ENCODE results near the gene PHC3. TPM values are rescaled to one million over a fixed set of nuclear protein-coding genes. Genes with fewer than 3 reads are reported as not detected.
"Not testable (repeated sequence)": the region's sequence is repeated elsewhere in the genome, so short reads cannot be mapped to it uniquely, and the experiment has no call there.

The PHC3 gene
- total RNA-seq, 1 donor from 2014 or later = 32.9 TPM

DNA sequence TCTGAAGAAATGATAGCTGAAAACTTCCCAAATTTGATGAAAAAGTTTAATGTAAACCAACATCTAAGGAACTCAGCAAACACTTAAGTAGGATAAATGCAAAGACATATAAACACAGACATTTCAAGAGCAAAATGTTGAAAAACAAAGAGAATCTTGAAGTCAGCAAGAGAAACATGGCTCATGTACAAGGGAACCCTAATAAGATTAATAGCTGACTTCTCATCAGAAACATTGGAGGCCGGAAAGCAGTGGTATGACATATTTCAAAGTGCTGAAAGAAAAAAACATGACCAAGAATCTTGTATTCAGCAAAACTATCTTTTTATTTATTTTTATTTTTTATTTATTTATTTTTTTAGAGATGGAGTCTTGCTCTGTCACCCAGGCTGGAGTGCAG lies 30.1 kb upstream of the PHC3 start:
- Histone ChIP-seq H3K4me3 (ENCODE audit: low read length in 3 of 3) (no peak overlapping the region), H3K4me1 (ENCODE audit: control insufficient read depth in 3 of 3, insufficient read depth in 3 of 3, low read length in 3 of 3) (no peaks in the 10 kb centered on the region), H3K36me3 (ENCODE audit: control insufficient read depth in 3 of 3, insufficient read depth in 3 of 3, low read length in 3 of 3) (no peaks in the 10 kb centered on the region), H3K9me3 (ENCODE audit: control insufficient read depth in 3 of 3, low read length in 3 of 3) (no peaks in the 10 kb centered on the region), H3K27me3 (ENCODE audit: control insufficient read depth in 3 of 3, insufficient read depth in 3 of 3, low read length in 3 of 3) (no peaks in the 10 kb centered on the region), H3K9ac (ENCODE audit: low read depth in 1 of 3, low read length in 3 of 3) (no peak overlapping the region), H3K27ac (ENCODE audit: low read depth, low read length) (no peak overlapping the region)

DNA sequence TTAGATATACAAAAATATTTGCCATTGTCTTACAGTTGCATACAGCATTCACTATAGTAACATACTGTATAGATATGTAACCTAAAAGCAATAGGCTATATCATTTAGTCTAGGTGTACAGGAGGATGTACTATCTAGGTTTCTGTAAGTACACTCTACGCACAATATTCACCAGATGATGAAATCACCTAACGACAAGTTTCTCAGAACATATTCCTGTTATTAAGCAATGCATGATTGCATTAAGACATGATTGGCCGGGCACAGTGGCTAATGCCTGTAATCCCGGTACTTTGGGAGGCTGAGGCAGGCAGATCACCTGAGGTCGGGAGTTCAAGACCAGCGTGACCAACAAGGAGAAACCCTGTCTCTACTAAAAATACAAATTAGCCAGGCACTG lies 26.2 kb upstream of the PHC3 start:
- Histone ChIP-seq H3K9ac (ENCODE audit: low read depth in 1 of 3, low read length in 3 of 3) (no peak overlapping the region), H3K4me3 (ENCODE audit: low read length in 3 of 3) (no peak overlapping the region), H3K36me3 (ENCODE audit: control insufficient read depth in 3 of 3, insufficient read depth in 3 of 3, low read length in 3 of 3) (no peaks in the 10 kb centered on the region), H3K27ac (ENCODE audit: low read depth, low read length) (no peak overlapping the region), H3K27me3 (ENCODE audit: control insufficient read depth in 3 of 3, insufficient read depth in 3 of 3, low read length in 3 of 3) (no peaks in the 10 kb centered on the region), H3K9me3 (ENCODE audit: control insufficient read depth in 3 of 3, low read length in 3 of 3) (no peaks in the 10 kb centered on the region), H3K4me1 (ENCODE audit: control insufficient read depth in 3 of 3, insufficient read depth in 3 of 3, low read length in 3 of 3) (peaks cover 0 to 2% (median 0%) of the 10 kb centered on the region in 3 donors)

DNA sequence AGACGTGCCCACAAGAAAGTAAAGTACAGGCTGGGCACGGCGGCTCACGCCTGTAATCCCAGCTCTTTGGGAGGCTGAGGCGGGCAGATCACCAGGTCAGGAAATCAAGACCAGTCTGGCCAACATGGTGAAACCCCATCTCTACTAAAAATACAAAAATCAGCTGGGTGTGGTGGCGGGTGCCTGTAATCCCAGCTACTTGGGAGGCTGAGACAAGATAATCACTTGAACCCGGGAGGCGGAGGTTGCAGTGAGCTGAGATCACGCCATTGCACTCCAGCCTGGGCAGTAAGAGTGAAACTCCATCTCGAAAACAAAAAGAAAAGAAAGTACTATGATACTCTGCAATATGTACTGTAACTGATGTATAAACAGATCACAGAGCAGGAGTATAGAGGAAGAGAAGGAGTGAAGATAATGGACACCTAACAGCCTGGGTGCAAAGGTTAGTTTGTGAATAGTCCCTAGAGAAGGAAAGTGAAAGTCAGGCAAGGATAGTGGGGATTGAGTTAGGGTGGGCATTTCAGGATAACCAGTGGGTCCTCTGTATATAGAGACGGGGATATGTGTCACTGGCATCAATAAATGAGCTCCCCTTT lies 24.7 kb upstream of the PHC3 start:
- not testable (repeated sequence) for H3K4me3 ChIP-seq (ENCODE audit: low read length in 3 of 3)

DNA sequence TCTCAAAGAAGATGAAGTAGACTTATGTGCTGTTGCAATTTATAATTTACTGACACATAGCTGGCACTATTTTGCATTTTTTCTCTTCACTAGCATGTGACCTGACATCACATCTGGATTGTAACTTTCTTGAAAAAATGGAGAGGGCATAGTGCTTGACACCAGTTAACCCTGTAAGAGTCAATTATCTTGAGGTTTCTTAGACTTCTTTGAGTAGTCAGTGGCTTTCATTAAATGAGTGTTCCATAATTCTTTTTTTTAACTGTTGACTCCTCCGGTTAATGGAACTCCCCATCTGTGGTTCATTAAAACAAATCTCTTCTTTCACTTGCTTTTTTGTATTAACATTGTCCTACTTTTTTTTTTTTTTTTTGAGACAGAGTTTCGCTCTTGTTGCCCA lies 23.8 kb upstream of the PHC3 start:
- H3K4me1 ChIP-seq (ENCODE audit: control insufficient read depth in 3 of 3, insufficient read depth in 3 of 3, low read length in 3 of 3) = peaks cover 0 to 2% (median 0%) of the 10 kb centered on the region in 3 donors
- H3K9ac ChIP-seq (ENCODE audit: low read depth in 1 of 3, low read length in 3 of 3) = no peak overlapping the region
- no peaks in the 10 kb centered on the region for H3K27me3 ChIP-seq (ENCODE audit: control insufficient read depth in 3 of 3, insufficient read depth in 3 of 3, low read length in 3 of 3)
- H3K27ac ChIP-seq (ENCODE audit: low read depth, low read length) = no peak overlapping the region
- H3K9me3 ChIP-seq (ENCODE audit: control insufficient read depth in 3 of 3, low read length in 3 of 3) = no peaks in the 10 kb centered on the region
- no peaks in the 10 kb centered on the region for H3K36me3 ChIP-seq (ENCODE audit: control insufficient read depth in 3 of 3, insufficient read depth in 3 of 3, low read length in 3 of 3)
- no peak overlapping the region for H3K4me3 ChIP-seq (ENCODE audit: low read length in 3 of 3)

More for the DNA sequence above, 24.7 kb upstream of the PHC3 start:
- not testable (repeated sequence) for H3K27ac ChIP-seq (ENCODE audit: low read depth, low read length); H3K27me3 ChIP-seq (ENCODE audit: control insufficient read depth in 3 of 3, insufficient read depth in 3 of 3, low read length in 3 of 3); H3K9ac ChIP-seq (ENCODE audit: low read depth in 1 of 3, low read length in 3 of 3); H3K9me3 ChIP-seq (ENCODE audit: control insufficient read depth in 3 of 3, low read length in 3 of 3); H3K36me3 ChIP-seq (ENCODE audit: control insufficient read depth in 3 of 3, insufficient read depth in 3 of 3, low read length in 3 of 3); H3K4me1 ChIP-seq (ENCODE audit: control insufficient read depth in 3 of 3, insufficient read depth in 3 of 3, low read length in 3 of 3)

DNA sequence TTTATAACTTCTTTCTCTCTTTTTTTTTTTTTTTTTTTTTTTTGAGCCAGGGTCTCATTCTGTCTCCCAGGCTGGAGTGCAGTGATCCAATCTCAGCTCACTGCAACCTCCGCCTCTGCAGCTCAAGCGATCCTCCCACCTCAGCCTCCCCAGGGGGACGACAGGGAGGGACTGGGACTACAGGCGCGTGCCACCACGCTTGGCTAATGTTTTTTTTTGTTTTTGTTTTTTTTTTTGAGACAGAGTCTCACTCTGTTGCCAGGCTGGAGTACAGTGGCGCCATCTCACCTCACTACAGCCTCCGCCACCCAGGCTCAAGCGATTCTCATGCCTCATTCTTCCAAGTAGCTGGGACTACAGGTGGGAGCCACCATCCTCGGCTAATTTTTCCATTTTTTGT lies 23.0 kb upstream of the PHC3 start:
- Histone ChIP-seq H3K4me3 (ENCODE audit: low read length in 3 of 3) (no peak overlapping the region), H3K36me3 (ENCODE audit: control insufficient read depth in 3 of 3, insufficient read depth in 3 of 3, low read length in 3 of 3) (no peaks in the 10 kb centered on the region), H3K27me3 (ENCODE audit: control insufficient read depth in 3 of 3, insufficient read depth in 3 of 3, low read length in 3 of 3) (no peaks in the 10 kb centered on the region), H3K27ac (ENCODE audit: low read depth, low read length) (no peak overlapping the region), H3K9ac (ENCODE audit: low read depth in 1 of 3, low read length in 3 of 3) (no peak overlapping the region), H3K4me1 (ENCODE audit: control insufficient read depth in 3 of 3, insufficient read depth in 3 of 3, low read length in 3 of 3) (peaks cover 0 to 2% (median 0%) of the 10 kb centered on the region in 3 donors), H3K9me3 (ENCODE audit: control insufficient read depth in 3 of 3, low read length in 3 of 3) (no peaks in the 10 kb centered on the region)

DNA sequence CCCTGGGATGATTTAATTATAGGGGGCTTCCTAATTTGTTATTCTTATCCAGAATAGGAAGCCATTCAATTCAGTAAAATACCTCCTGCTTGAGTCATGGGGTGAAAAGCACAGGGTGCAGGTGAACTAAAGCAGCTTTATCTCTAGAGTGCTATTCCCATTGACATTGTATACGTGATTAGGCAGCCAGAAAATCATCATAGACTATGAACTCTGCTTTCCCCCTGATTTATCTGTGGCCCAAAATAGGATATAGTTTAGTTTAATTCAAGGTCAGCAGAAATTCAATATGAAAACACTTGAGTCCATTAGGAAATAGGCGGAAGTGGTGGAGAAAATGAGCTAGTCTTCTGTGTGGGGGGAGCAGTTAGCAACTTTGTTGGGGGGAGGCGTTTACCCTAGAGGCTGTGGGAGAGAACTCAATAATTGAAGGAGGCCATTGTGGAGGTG lies 22.5 kb upstream of the PHC3 start:
- no peaks in the 10 kb centered on the region for H3K36me3 ChIP-seq (ENCODE audit: control insufficient read depth in 3 of 3, insufficient read depth in 3 of 3, low read length in 3 of 3)
- no peak overlapping the region for H3K4me3 ChIP-seq (ENCODE audit: low read length in 3 of 3)
- no peak overlapping the region for H3K9ac ChIP-seq (ENCODE audit: low read depth in 1 of 3, low read length in 3 of 3)
- no peak overlapping the region for H3K27ac ChIP-seq (ENCODE audit: low read depth, low read length)
- H3K4me1 ChIP-seq (ENCODE audit: control insufficient read depth in 3 of 3, insufficient read depth in 3 of 3, low read length in 3 of 3) = peaks cover 0 to 2% (median 0%) of the 10 kb centered on the region in 3 donors
- no peaks in the 10 kb centered on the region for H3K9me3 ChIP-seq (ENCODE audit: control insufficient read depth in 3 of 3, low read length in 3 of 3)
- no peaks in the 10 kb centered on the region for H3K27me3 ChIP-seq (ENCODE audit: control insufficient read depth in 3 of 3, insufficient read depth in 3 of 3, low read length in 3 of 3)

DNA sequence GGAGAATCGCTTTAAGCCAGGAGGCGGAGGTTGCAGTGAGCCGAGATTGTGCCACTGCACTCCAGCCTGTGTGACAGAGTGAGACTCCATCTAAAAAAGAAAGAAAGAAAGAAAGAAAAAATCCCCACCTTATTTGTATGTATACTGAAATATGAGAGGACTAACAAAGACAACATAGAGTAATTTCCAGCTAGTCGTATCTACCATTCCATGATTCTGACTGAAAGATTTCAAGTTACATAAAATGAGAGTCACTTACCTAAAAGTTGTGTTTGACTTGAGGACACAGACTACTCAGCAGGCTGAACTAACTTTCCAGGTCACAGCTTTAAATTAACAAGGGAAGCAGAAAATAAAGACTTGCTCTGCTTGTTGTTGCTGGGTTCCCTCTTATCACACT lies 21.9 kb upstream of the PHC3 start:
- Histone ChIP-seq H3K27ac (ENCODE audit: low read depth, low read length) (no peak overlapping the region), H3K27me3 (ENCODE audit: control insufficient read depth in 3 of 3, insufficient read depth in 3 of 3, low read length in 3 of 3) (no peaks in the 10 kb centered on the region), H3K4me3 (ENCODE audit: low read length in 3 of 3) (no peak overlapping the region)

DNA sequence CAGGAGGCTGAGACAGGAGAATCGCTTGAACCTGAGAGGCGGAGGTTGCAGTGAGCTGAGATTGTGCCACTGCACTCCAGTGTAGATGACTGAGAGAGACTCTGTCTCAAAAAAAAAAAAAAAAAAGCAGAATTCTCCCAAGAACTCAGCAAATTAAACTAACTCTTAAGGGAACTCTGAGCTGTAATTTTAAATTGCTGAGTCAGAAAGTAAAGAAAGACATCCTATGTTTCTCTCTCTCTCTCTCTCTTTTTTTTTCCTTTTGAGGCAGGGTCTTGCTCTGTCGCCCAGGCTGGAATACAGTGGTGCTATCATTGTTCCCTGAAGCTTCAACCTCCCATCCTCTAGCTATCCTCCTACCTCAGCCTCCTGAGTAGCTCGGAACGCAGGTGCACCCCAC lies 20.0 kb upstream of the PHC3 start:
- H3K4me1 ChIP-seq (ENCODE audit: control insufficient read depth in 3 of 3, insufficient read depth in 3 of 3, low read length in 3 of 3) = peaks cover 0 to 2% (median 0%) of the 10 kb centered on the region in 3 donors
- H3K4me3 ChIP-seq (ENCODE audit: low read length in 3 of 3) = no peak overlapping the region
- no peak overlapping the region for H3K9ac ChIP-seq (ENCODE audit: low read depth in 1 of 3, low read length in 3 of 3)
- no peaks in the 10 kb centered on the region for H3K27me3 ChIP-seq (ENCODE audit: control insufficient read depth in 3 of 3, insufficient read depth in 3 of 3, low read length in 3 of 3)
- no peaks in the 10 kb centered on the region for H3K9me3 ChIP-seq (ENCODE audit: control insufficient read depth in 3 of 3, low read length in 3 of 3)
- no peak overlapping the region for H3K27ac ChIP-seq (ENCODE audit: low read depth, low read length)
- no peaks in the 10 kb centered on the region for H3K36me3 ChIP-seq (ENCODE audit: control insufficient read depth in 3 of 3, insufficient read depth in 3 of 3, low read length in 3 of 3)

More for the DNA sequence above, 21.9 kb upstream of the PHC3 start:
- no peaks in the 10 kb centered on the region for H3K36me3 ChIP-seq (ENCODE audit: control insufficient read depth in 3 of 3, insufficient read depth in 3 of 3, low read length in 3 of 3)
- H3K9me3 ChIP-seq (ENCODE audit: control insufficient read depth in 3 of 3, low read length in 3 of 3) = no peaks in the 10 kb centered on the region
- H3K4me1 ChIP-seq (ENCODE audit: control insufficient read depth in 3 of 3, insufficient read depth in 3 of 3, low read length in 3 of 3) = peaks cover 0 to 2% (median 0%) of the 10 kb centered on the region in 3 donors
- no peak overlapping the region for H3K9ac ChIP-seq (ENCODE audit: low read depth in 1 of 3, low read length in 3 of 3)

DNA sequence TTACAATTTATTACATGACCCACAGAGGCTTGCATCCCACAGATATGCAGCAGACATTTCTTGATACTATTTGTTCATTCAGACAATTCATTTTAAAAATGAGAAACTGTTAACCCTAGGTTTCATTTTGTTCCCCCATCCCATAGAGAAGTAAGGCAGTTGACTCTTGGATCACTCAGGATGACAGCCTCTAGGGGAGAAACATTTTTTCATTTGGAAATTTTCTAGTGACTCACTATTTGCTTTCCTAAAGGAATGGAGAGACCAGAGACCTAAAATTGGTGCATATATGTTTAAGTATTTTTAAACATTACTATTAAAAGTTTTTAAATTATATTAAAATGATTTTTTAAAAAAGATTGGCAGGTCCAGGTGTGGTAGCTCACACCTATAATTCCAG lies 19.5 kb upstream of the PHC3 start:
- peaks cover 0 to 2% (median 0%) of the 10 kb centered on the region in 3 donors for H3K4me1 ChIP-seq (ENCODE audit: control insufficient read depth in 3 of 3, insufficient read depth in 3 of 3, low read length in 3 of 3)
- no peak overlapping the region for H3K4me3 ChIP-seq (ENCODE audit: low read length in 3 of 3)
- H3K27ac ChIP-seq (ENCODE audit: low read depth, low read length) = no peak overlapping the region
- H3K27me3 ChIP-seq (ENCODE audit: control insufficient read depth in 3 of 3, insufficient read depth in 3 of 3, low read length in 3 of 3) = no peaks in the 10 kb centered on the region
- H3K9ac ChIP-seq (ENCODE audit: low read depth in 1 of 3, low read length in 3 of 3) = no peak overlapping the region
- H3K9me3 ChIP-seq (ENCODE audit: control insufficient read depth in 3 of 3, low read length in 3 of 3) = no peaks in the 10 kb centered on the region
- no peaks in the 10 kb centered on the region for H3K36me3 ChIP-seq (ENCODE audit: control insufficient read depth in 3 of 3, insufficient read depth in 3 of 3, low read length in 3 of 3)

DNA sequence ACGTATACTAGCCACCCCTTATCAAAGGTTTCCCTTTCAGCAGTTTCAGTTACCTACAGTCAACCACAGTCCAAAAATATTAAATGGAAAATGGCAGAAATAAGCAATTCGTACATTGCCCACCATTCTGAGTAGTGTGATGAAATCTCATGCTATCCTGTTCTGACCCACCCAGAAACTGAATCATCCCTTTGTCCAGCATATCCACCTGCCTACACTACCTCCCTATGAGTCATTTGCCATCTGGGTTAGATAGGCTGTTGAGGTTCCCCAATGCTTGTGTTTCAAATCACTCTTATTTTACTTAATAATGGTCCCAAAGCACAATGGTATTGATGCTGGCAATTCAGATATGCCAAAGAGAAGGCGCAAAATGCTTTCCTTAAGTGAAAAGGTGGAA lies 15.3 kb upstream of the PHC3 start:
- H3K27ac ChIP-seq (ENCODE audit: low read depth, low read length) = no peak overlapping the region
- H3K4me1 ChIP-seq (ENCODE audit: control insufficient read depth in 3 of 3, insufficient read depth in 3 of 3, low read length in 3 of 3) = no peaks in the 10 kb centered on the region
- H3K27me3 ChIP-seq (ENCODE audit: control insufficient read depth in 3 of 3, insufficient read depth in 3 of 3, low read length in 3 of 3) = no peaks in the 10 kb centered on the region
- H3K9me3 ChIP-seq (ENCODE audit: control insufficient read depth in 3 of 3, low read length in 3 of 3) = no peaks in the 10 kb centered on the region
- H3K4me3 ChIP-seq (ENCODE audit: low read length in 3 of 3) = no peak overlapping the region
- no peaks in the 10 kb centered on the region for H3K36me3 ChIP-seq (ENCODE audit: control insufficient read depth in 3 of 3, insufficient read depth in 3 of 3, low read length in 3 of 3)
- no peak overlapping the region for H3K9ac ChIP-seq (ENCODE audit: low read depth in 1 of 3, low read length in 3 of 3)
